Stimulated activated CD4-positive, alpha-beta T cell treated with anti-CD3 and anti-CD28 coated beads, Interleukin-2, amount 100 ng/mL, for 24 hours (primary cell): ENCODE measurements around the gene SRSF3.

Experiments
- DNase-seq, 2 donors: peaks; one replicate each; pipeline ENCODE4 v3.0.0-alpha.2; 2020

The SRSF3 gene

GRCh38 chr6:36624461-36625157 is 30.4 kb downstream of the SRSF3 start:
- DNase-seq = no peak

GRCh38 chr6:36625158-36625919 is 31.2 kb downstream of the SRSF3 start:
- no peak for DNase-seq

GRCh38 chr6:36626636-36627035 is 32.5 kb downstream of the SRSF3 start:
- DNase-seq = no peak

- DNase-seq = no peak
Observed at GRCh38 chr6:36627141-36627540, 33.0 kb downstream of the SRSF3 start.

- no peak for DNase-seq
Observed at GRCh38 chr6:36627801-36628246, 33.7 kb downstream of the SRSF3 start.

- no peak for DNase-seq
Observed at GRCh38 chr6:36629784-36630183, 35.6 kb downstream of the SRSF3 start.

- no peak for DNase-seq
Observed at GRCh38 chr6:36631326-36632011, 37.3 kb downstream of the SRSF3 start.

- DNase-seq = no peak
Observed at GRCh38 chr6:36633370-36633769, 39.2 kb downstream of the SRSF3 start.

- no peak for DNase-seq
Observed at GRCh38 chr6:36633915-36634314, 39.8 kb downstream of the SRSF3 start.

GRCh38 chr6:36634317-36635108 is 40.4 kb downstream of the SRSF3 start:
- no peak for DNase-seq

- no peak for DNase-seq
Observed at GRCh38 chr6:36636283-36636682, 42.1 kb downstream of the SRSF3 start.

- DNase-seq = no peak
Observed at GRCh38 chr6:36636687-36637418, 42.7 kb downstream of the SRSF3 start.

- no peak for DNase-seq
Observed at GRCh38 chr6:36638579-36638978, 44.4 kb downstream of the SRSF3 start.

GRCh38 chr6:36639171-36639808 is 45.1 kb downstream of the SRSF3 start:
- DNase-seq = no peak

- DNase-seq = no peak
Observed at GRCh38 chr6:36641543-36641942, 47.4 kb downstream of the SRSF3 start.

GRCh38 chr6:36642913-36643817 is 49.0 kb downstream of the SRSF3 start:
- DNase-seq = no peak

- no peak for DNase-seq
Observed at GRCh38 chr6:36643977-36644376, 49.8 kb downstream of the SRSF3 start.

- no peak for DNase-seq
Observed at GRCh38 chr6:36649086-36649485, 54.9 kb downstream of the SRSF3 start.

GRCh38 chr6:36649701-36650484 is 55.7 kb downstream of the SRSF3 start:
- no peak for DNase-seq
